Right lobe of liver (tissue), 4 donors: ENCODE measurements around the gene SRCAP.

Source experiments
- CTCF ChIP-seq, 4 donors: fragments of 200-600 bp in 3 of 4; fragments of 450-650 bp in 1 of 4; IDR thresholded peaks; one replicate each; pipeline versions ENCODE4 v1.5.1 to v1.8.0; 2016 to 2022; ENCODE audit warnings: antibody characterized with exemption in 4 of 4, mild to moderate bottlenecking in 2 of 4
- POLR2A ChIP-seq: fragments of 450-650 bp; IDR thresholded peaks from one replicate; pipeline ENCODE4 v1.6.1; 2017; ENCODE audit warnings: antibody characterized with exemption, mild to moderate bottlenecking
- donor health status: DM: no; HTN: no; CAD: no.
- donor health status: DM: no; HTN: no; CAD: no.
- donor health status: DM: no; HTN: yes; CAD: no.

- no peak for TF ChIP-seq CTCF (IDR thresholded peaks at IDR 0.05)
- no peak for TF ChIP-seq POLR2A
These were observed 30.6 kb upstream of the SRCAP start for GRCh38 chr16:30668393-30668792.
